HUES64 (cell line): ENCODE measurements around the gene FAM8A1. TPM values are rescaled to one million over a fixed set of nuclear protein-coding genes. Genes with fewer than 3 reads are reported as not detected.
"Not testable (repeated sequence)": the region's sequence is repeated elsewhere in the genome, so short reads cannot be mapped to it uniquely, and the experiment has no call there.

ENCODE experiments used
- H3K27ac ChIP-seq: 2 replicates; pipeline ENCODE4 v1.7.0; 2013; ENCODE audit warnings: low read depth, low read length, inconsistent platforms
- H3K27me3 ChIP-seq: 2 replicates; pipeline ENCODE4 v1.6.1; 2013; ENCODE audit warnings: mild to moderate bottlenecking, low read length; ENCODE audit not compliant: insufficient read depth
- H3K36me3 ChIP-seq: 2 replicates; pipeline ENCODE4 v1.6.1; 2013; ENCODE audit warnings: mild to moderate bottlenecking, low read length; ENCODE audit not compliant: insufficient read depth
- H3K4me1 ChIP-seq: 2 replicates; pipeline ENCODE4 v1.6.1; 2013; ENCODE audit warnings: mild to moderate bottlenecking, low read length, moderate library complexity; ENCODE audit not compliant: insufficient read depth
- H3K4me3 ChIP-seq: 2 replicates; pipeline ENCODE4 v1.5.1; 2013; ENCODE audit warnings: mild to moderate bottlenecking, low read length, moderate library complexity
- H3K9ac ChIP-seq: 2 replicates; pipeline ENCODE4 v1.6.1; 2013; ENCODE audit warnings: mild to moderate bottlenecking, low read depth, low read length
- H3K9me3 ChIP-seq: 2 replicates; pipeline ENCODE4 v1.6.1; 2013; ENCODE audit warnings: low read depth, low read length; ENCODE audit not compliant: insufficient read depth
- WGBS: fragments of 150-250, 120-280 bp; methylation state at CpG from one replicate; pipeline ENCODE4 v1.1.7; 2013; ENCODE audit warnings: missing lambda C conversion rate; 5-methylcytosine and 5-hydroxymethylcytosine counted together
- polyA plus RNA-seq, 2 experiments: library from polyadenylated mRNA; stranded (reverse); fragments of 50-300 nt; gene quantifications; one replicate each; pipeline ENCODE4 v1.2.3, GENCODE V29; 2013

Gene FAM8A1
- polyA plus RNA-seq (2013, experiment 1 of 2) = 6.5 TPM
- 8.5 TPM for polyA plus RNA-seq (2013, experiment 2 of 2)

- H3K36me3 ChIP-seq = peaks cover 6% of the 10 kb centered on the region; the same call in 1 of the 2 replicates
- peak within 1 kb of the TSS; percentile 77 for H3K9ac ChIP-seq
- H3K27ac ChIP-seq = peak within 1 kb of the TSS; percentile 60; the same call in 1 of the 2 replicates
- no peaks in the 10 kb centered on the region for H3K9me3 ChIP-seq
- 13% methylated on average over 42 of the region's 42 CpGs for WGBS
- peak within 1 kb of the TSS; percentile 94 for H3K4me3 ChIP-seq
- no peaks in the 10 kb centered on the region for H3K27me3 ChIP-seq
- H3K4me1 ChIP-seq = peaks cover 8% of the 10 kb centered on the region; the same call in 1 of the 2 replicates
Measured at GRCh38 chr6:17599877-17600526, at the start of gene FAM8A1. Gene FAM8A1 (plus strand): TSS chr6:17600302. CDS start chr6:17600410, 108 bp downstream.

DNA sequence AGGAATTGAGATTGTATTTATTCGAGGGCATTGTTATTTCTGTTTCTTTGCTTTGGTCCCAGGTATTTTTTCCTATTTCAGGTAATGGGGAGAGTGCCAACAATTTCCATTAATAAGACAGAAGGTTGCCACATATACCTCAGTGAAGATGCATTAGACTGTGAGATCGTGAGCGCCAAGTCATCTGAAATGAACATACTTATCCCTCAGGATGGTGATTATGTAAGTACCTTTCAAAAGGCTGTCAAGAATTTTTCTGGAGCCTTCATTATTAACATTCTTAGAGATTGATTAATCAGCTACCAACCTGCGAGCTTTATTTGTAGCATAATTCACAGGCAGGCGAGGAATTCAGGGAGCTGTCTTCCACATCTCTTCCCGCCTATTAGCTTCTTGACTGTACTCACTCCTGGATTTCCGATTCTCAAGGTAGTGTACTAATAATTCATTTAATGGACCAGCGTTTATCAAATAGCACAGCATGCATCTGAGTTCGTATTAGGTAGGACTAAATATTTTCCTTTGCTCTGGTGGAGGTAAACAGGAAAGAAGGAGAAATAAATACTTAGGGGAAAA is 48.6 kb upstream of the FAM8A1 start:
- Histone ChIP-seq H3K27ac (no peak overlapping the region), H3K36me3 (peaks cover 26% of the 10 kb centered on the region), H3K9me3 (no peaks in the 10 kb centered on the region), H3K9ac (no peak overlapping the region), H3K4me1 (no peaks in the 10 kb centered on the region), H3K4me3 (no peak overlapping the region), H3K27me3 (no peaks in the 10 kb centered on the region)
- WGBS = 95% methylated on average over 9 of the region's 9 CpGs

DNA sequence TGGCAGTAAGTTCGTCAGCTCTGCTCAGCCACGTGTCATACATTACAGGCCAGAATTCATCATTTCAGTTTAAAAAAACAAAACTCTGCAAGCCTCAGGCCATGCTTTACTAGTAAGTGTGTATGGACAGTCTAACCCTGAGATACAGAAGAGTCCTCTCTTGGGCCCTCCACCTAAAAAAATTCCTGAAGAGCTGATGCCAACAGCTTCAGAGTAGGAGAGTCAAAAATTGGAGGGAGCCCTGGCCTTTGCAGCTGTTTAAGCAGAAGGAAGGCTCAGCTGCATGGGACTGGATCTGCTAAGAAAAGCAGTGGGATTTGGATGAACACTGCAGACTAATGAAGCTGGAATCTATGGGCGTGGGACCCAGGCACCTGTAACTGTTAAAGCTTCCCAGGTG is 47.2 kb upstream of the FAM8A1 start:
- H3K4me1 ChIP-seq = no peaks in the 10 kb centered on the region
- H3K9me3 ChIP-seq = no peaks in the 10 kb centered on the region
- H3K27ac ChIP-seq = no peak overlapping the region
- no peaks in the 10 kb centered on the region for H3K27me3 ChIP-seq
- peaks cover 30% of the 10 kb centered on the region for H3K36me3 ChIP-seq
- no peak overlapping the region for H3K9ac ChIP-seq
- no peak overlapping the region for H3K4me3 ChIP-seq
- WGBS = 95% methylated on average over 3 of the region's 3 CpGs

- Histone ChIP-seq H3K36me3 (peaks cover 24% of the 10 kb centered on the region), H3K9ac (no peak overlapping the region), H3K27me3 (no peaks in the 10 kb centered on the region), H3K9me3 (0 out of 2 replicates have a peak, but pooled peaks cover 2% of the 10 kb centered on the region), H3K4me1 (no peaks in the 10 kb centered on the region), H3K4me3 (no peak overlapping the region), H3K27ac (no peak overlapping the region)
- 96% methylated on average over 4 of the region's 4 CpGs for whole genome bisulfite sequencing
Measured at GRCh38 chr6:17556014-17556413, 44.1 kb upstream of the FAM8A1 start.

- 96% methylated on average over 1 of the region's 3 CpGs for WGBS
- no peaks in the 10 kb centered on the region for H3K4me1 ChIP-seq
- H3K9me3 ChIP-seq = peaks cover 49% of the 10 kb centered on the region
- no peaks in the 10 kb centered on the region for H3K27me3 ChIP-seq
- H3K4me3 ChIP-seq = no peak overlapping the region
- H3K27ac ChIP-seq = no peak overlapping the region
- H3K36me3 ChIP-seq = no peaks in the 10 kb centered on the region
- no peak overlapping the region for H3K9ac ChIP-seq
Measured at GRCh38 chr6:17562636-17563035, 37.5 kb upstream of the FAM8A1 start.

- no peaks in the 10 kb centered on the region for H3K36me3 ChIP-seq
- H3K27me3 ChIP-seq = no peaks in the 10 kb centered on the region
- 86% methylated on average over 3 of the region's 3 CpGs for whole genome bisulfite sequencing
- H3K4me3 ChIP-seq = no peak overlapping the region
- no peak overlapping the region for H3K27ac ChIP-seq
- H3K4me1 ChIP-seq = no peaks in the 10 kb centered on the region
- H3K9ac ChIP-seq = no peak overlapping the region
- peaks cover 54% of the 10 kb centered on the region for H3K9me3 ChIP-seq
Measured at GRCh38 chr6:17565399-17565798, 34.7 kb upstream of the FAM8A1 start.

- no peak overlapping the region for H3K27ac ChIP-seq
- no peaks in the 10 kb centered on the region for H3K36me3 ChIP-seq
- no peaks in the 10 kb centered on the region for H3K4me1 ChIP-seq
- WGBS = 95% methylated on average over 7 of the region's 8 CpGs
- no peaks in the 10 kb centered on the region for H3K27me3 ChIP-seq
- H3K4me3 ChIP-seq = no peak overlapping the region
- peaks cover 35% of the 10 kb centered on the region for H3K9me3 ChIP-seq
- H3K9ac ChIP-seq = no peak overlapping the region
Measured at GRCh38 chr6:17574866-17575560, 25.1 kb upstream of the FAM8A1 start.

DNA sequence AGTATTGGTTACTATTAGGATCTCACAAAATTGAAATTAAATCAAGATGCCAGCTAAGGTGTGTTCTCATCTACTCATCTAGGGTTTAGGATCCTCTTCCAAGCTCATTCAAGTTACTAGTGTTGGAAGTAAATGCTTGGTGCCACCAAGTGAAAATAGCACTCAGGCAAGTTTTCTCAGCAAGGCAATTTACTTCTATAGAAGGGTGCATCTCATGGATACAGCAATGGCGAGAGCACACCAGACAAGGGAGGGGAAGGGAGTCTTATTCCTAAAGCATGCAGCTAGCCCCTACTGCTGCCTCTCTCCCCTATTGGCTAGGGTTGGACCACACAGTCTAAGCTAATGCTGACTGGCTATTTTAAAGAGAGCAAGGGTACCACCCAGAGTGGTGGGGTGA is 23.0 kb upstream of the FAM8A1 start:
- Histone ChIP-seq H3K9ac (no peak overlapping the region), H3K4me1 (no peaks in the 10 kb centered on the region), H3K36me3 (no peaks in the 10 kb centered on the region), H3K27ac (no peak overlapping the region), H3K4me3 (no peak overlapping the region), H3K27me3 (no peaks in the 10 kb centered on the region), H3K9me3 (peaks cover 35% of the 10 kb centered on the region)
- WGBS = 100% methylated on average over 1 of the region's 1 CpG

DNA sequence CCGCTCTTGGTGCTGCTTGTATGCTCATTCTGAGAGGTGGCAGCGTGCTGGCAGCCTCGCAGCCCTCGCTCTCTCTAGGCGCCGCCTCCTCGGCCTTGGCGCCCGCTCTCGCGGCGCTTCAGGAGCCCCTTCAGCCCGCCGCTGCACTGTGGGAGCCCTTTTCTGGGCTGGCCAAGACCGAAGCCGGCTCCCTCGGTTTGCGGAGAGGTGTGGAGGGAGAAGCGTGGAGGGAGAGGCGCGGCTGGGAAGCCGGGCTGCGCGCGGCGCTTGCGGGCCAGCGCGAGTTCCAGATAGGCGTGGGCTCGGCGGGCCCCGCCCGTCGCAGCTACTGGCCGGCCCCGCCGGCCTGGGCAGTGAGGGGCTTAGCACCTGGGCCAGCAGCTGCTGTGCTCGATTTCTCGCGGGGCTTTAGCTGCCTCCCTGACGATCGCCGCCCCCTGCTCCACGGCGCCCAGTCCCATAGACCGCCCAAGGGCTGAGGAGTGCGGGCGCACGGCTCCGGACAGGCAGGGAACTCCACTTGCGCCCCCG is 19.5 kb upstream of the FAM8A1 start:
- H3K4me1 ChIP-seq = no peaks in the 10 kb centered on the region
- peak overlapping the region; percentile 62 for H3K4me3 ChIP-seq
- no peak overlapping the region for H3K27ac ChIP-seq
- H3K9ac ChIP-seq = peak overlapping the region; percentile 68
- WGBS = 94% methylated on average over 53 of the region's 53 CpGs
- no peaks in the 10 kb centered on the region for H3K27me3 ChIP-seq
- H3K36me3 ChIP-seq = no peaks in the 10 kb centered on the region
- H3K9me3 ChIP-seq = peaks cover 27% of the 10 kb centered on the region

GRCh38 chr6:17581282-17581681 is 18.8 kb upstream of the FAM8A1 start:
- not testable (repeated sequence) for H3K4me3 ChIP-seq, H3K36me3 ChIP-seq, H3K27me3 ChIP-seq, H3K4me1 ChIP-seq, H3K9ac ChIP-seq, H3K27ac ChIP-seq
- H3K9me3 ChIP-seq = peaks cover 25% of the 10 kb centered on the region
- WGBS = 94% methylated on average over 7 of the region's 7 CpGs

DNA sequence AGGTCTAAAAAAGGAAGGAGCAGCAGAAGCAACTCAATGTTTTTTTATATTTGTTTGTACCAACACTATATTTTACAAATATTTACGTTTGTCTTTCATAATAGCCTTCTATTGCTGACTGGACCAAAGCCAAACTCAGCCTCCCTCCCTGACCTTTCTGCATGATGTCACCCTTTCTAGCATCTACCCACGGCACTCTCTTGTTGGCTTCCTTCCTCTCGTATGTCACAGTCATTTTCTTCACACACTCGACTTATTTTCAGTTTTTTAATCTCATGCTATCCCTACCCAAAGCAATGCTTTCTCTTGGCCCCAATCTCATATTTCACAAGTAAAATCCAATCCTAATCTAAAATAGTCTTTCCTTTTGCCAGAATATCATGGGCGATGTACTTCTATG is 16.3 kb upstream of the FAM8A1 start:
- no peak overlapping the region for H3K27ac ChIP-seq
- no peak overlapping the region for H3K4me3 ChIP-seq
- H3K27me3 ChIP-seq = no peaks in the 10 kb centered on the region
- no peak overlapping the region for H3K9ac ChIP-seq
- peaks cover under 1% of the 10 kb centered on the region; the same call in 1 of the 2 replicates for H3K9me3 ChIP-seq
- 75% methylated on average over 5 of the region's 5 CpGs for WGBS
- H3K36me3 ChIP-seq = no peaks in the 10 kb centered on the region
- H3K4me1 ChIP-seq = no peaks in the 10 kb centered on the region
